Esophagus muscularis mucosa (tissue), 4 donors: ENCODE data around the gene ADCY5. TPM values are rescaled to one million over a fixed set of nuclear protein-coding genes. Genes with fewer than 3 reads are reported as not detected.

Experiments
- DNase-seq: peaks from one replicate; pipeline ENCODE4 v3.0.0-alpha.2; 2017; ENCODE audit errors: extremely low spot score
- H3K27ac ChIP-seq, 4 donors: fragments of 200-600 bp; sonication (generic); replicated peaks in 1 of 4; 1 replicate in 3 of 4; 2 replicates in 1 of 4; pipeline ENCODE4 v1.5.1; 2016 to 2019; ENCODE audit warnings: mild to moderate bottlenecking in 1 of 4
- H3K27me3 ChIP-seq, 4 donors: fragments of 200-600 bp; sonication (generic); one replicate each; pipeline versions ENCODE4 v1.5.1 to v1.6.0; 2016 to 2019
- H3K36me3 ChIP-seq, 4 donors: fragments of 200-600 bp; sonication (generic); one replicate each; pipeline ENCODE4 v1.5.1; 2016 to 2019
- H3K4me1 ChIP-seq, 4 donors: fragments of 200-600 bp; sonication (generic); one replicate each; pipeline ENCODE4 v1.5.1; 2016 to 2019
- H3K4me3 ChIP-seq, 4 donors: fragments of 200-600 bp; sonication (generic); 1 replicate in 2 of 4; 2 replicates in 2 of 4; pipeline ENCODE4 v1.5.1; 2016 to 2019; ENCODE audit warnings: mild to moderate bottlenecking in 4 of 4, moderate library complexity in 1 of 4
- H3K9me3 ChIP-seq, 4 donors: fragments of 200-600 bp; sonication (generic); 1 replicate in 3 of 4; 2 replicates in 1 of 4; pipeline ENCODE4 v1.5.1; 2016 to 2019
- EP300 ChIP-seq: sonication (generic); formaldehyde crosslinking; IDR thresholded peaks from one replicate; pipeline ENCODE4 v1.6.1; 2017; ENCODE audit warnings: antibody characterized with exemption
- POLR2A ChIP-seq: fragments of 450-650 bp; IDR thresholded peaks from one replicate; pipeline ENCODE4 v1.6.1; 2017; ENCODE audit warnings: antibody characterized with exemption, moderate library complexity, mild to moderate bottlenecking, low read depth
- POLR2AphosphoS5 ChIP-seq, 2 donors: sonication (generic); formaldehyde crosslinking; IDR thresholded peaks; one replicate each; pipeline ENCODE4 v1.6.1; 2017; ENCODE audit warnings: antibody characterized with exemption in 2 of 2
- WGBS: methylation state at CpG from one replicate; pipeline ENCODE4 v1.1.5; 2018; 5-methylcytosine and 5-hydroxymethylcytosine counted together
- intact Hi-C: fragments of 100-400 bp; cut with DNase I; formaldehyde crosslinking; loops from one replicate; pipeline ENCODE4 v1.15.1; 2023
- total RNA-seq, 4 donors: library from RNA; depleted of rRNA; stranded (reverse); fragments of >200 nt; gene quantifications; one replicate each; pipeline versions ENCODE4 v1.1.0 to v1.2.1, GENCODE V29; 2016
- TF ChIP-seq, protein P1 (sequence below), 3 experiments: fragments of 200-600 bp in 2 of 3; fragments of 450-650 bp in 1 of 3; sonication (generic) in 2 of 3; IDR thresholded peaks; one replicate each; pipeline ENCODE4 v1.5.1; 2017 to 2019; ENCODE audit warnings: antibody characterized with exemption in 3 of 3, mild to moderate bottlenecking in 2 of 3, moderate library complexity in 1 of 3

Gene ADCY5
- total RNA-seq, 4 donors from 2014 or later = 133 to 228 (median 189) TPM

DNA sequence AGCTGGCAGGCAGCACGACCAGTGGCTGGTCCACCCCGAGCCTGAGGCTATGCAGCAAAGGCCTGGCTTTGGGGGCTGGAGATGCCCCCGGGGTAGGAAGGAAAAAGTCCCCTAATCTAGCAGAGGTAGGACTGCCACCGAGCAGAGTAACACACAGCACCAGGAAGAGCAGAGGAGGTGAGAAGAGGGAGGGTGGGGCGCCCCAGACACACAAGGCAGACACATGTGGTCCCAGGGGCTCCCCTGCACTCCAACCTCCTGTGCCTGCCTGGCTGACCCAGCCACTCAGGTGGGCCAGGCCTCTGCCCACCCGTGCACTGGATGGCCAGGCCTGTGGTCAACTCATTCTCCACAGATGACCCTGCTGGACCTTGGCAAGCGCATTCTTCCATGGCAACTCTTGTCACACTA lies 112.4 kb downstream of the ADCY5 start:
- Histone ChIP-seq H3K4me3 (no peak overlapping the region), H3K9me3 (no peaks in the 10 kb centered on the region), H3K27ac (peak overlapping the region; percentile 77 to 88 (median 83)), H3K4me1 (peaks cover 55 to 94% (median 90%) of the 10 kb centered on the region in 4 donors), H3K27me3 (no peaks in the 10 kb centered on the region), H3K36me3 (no peaks in the 10 kb centered on the region)
- TF ChIP-seq, protein P1, sequence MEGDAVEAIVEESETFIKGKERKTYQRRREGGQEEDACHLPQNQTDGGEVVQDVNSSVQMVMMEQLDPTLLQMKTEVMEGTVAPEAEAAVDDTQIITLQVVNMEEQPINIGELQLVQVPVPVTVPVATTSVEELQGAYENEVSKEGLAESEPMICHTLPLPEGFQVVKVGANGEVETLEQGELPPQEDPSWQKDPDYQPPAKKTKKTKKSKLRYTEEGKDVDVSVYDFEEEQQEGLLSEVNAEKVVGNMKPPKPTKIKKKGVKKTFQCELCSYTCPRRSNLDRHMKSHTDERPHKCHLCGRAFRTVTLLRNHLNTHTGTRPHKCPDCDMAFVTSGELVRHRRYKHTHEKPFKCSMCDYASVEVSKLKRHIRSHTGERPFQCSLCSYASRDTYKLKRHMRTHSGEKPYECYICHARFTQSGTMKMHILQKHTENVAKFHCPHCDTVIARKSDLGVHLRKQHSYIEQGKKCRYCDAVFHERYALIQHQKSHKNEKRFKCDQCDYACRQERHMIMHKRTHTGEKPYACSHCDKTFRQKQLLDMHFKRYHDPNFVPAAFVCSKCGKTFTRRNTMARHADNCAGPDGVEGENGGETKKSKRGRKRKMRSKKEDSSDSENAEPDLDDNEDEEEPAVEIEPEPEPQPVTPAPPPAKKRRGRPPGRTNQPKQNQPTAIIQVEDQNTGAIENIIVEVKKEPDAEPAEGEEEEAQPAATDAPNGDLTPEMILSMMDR (IDR thresholded peaks at IDR 0.05) = no peak
- TF ChIP-seq POLR2AphosphoS5 (IDR thresholded peaks at IDR 0.05) (no peak), POLR2A (no peak), EP300 (no peak)
- no peak for DNase-seq
- intact Hi-C loops = no loop called here
- 67% methylated on average over 6 of the region's 7 CpGs for WGBS

DNA sequence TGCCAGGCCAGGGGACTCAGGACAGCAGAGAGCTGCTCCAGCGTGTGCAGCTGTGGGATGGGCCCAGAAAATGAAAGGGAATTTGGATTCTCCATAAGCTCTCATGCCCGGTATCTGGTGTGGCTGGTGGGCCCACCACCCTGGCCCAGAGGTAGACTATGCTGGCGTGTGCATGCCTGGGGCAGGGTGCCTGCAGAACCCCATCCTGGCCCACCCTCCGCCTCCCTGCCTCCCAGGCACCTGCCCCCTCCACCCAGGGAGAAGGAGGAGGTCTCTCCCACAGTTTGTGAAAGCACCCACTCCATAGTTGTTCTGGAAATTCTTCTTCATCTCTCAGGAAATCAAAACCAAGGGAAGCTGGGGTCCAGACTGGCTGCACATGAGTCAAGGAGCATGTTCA lies 112.9 kb downstream of the ADCY5 start:
- H3K4me3 ChIP-seq = no peak overlapping the region
- intact Hi-C loops = no loop called here
- TF ChIP-seq, protein P1 (IDR thresholded peaks at IDR 0.05) = no peak
- no peak for TF ChIP-seq POLR2A
- no peak for TF ChIP-seq POLR2AphosphoS5 (IDR thresholded peaks at IDR 0.05)
- TF ChIP-seq EP300 = no peak
- no peaks in the 10 kb centered on the region for H3K9me3 ChIP-seq
- WGBS = 68% methylated on average over 3 of the region's 4 CpGs
- peak overlapping the region; percentile 77 to 88 (median 83) for H3K27ac ChIP-seq
- peaks cover 60 to 98% (median 93%) of the 10 kb centered on the region in 4 donors for H3K4me1 ChIP-seq
- H3K36me3 ChIP-seq = no peaks in the 10 kb centered on the region
- no peaks in the 10 kb centered on the region for H3K27me3 ChIP-seq
- no peak for DNase-seq

DNA sequence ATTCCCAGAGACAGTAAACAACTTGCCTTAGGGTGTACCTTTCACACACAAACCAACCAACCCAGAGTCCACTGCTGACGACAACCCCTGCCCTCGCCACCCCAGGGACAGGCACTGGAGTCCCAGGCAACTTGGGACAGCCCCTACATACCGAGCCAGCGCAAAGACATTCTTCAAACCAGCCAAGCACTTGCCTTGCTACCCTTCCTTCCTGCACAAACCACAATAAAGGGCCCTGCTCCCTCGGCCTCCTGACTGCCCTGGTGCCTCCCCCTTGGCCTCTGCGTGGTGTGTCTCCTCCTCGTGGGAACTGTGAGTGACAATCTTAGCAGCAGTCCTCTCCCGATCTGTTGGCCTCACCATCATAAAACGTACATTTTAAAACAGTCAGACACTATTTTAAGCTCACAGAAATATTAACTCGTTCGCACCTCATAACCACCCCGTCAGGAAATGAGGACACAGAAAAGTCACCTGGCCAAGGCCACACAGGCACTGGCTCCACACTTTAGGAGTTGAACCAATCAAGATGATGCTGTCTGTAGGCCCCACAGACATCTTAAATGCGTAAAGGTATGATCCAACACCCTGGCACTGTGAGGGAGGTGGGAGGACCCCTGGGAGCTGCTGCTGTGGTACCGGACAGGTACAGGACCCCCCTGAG lies 113.8 kb downstream of the ADCY5 start:
- TF ChIP-seq POLR2A = no peak
- no peak for TF ChIP-seq POLR2AphosphoS5 (IDR thresholded peaks at IDR 0.05)
- TF ChIP-seq EP300 = no peak
- TF ChIP-seq, protein P1 (IDR thresholded peaks at IDR 0.05) = no peak
- H3K27me3 ChIP-seq = no peaks in the 10 kb centered on the region

DNA sequence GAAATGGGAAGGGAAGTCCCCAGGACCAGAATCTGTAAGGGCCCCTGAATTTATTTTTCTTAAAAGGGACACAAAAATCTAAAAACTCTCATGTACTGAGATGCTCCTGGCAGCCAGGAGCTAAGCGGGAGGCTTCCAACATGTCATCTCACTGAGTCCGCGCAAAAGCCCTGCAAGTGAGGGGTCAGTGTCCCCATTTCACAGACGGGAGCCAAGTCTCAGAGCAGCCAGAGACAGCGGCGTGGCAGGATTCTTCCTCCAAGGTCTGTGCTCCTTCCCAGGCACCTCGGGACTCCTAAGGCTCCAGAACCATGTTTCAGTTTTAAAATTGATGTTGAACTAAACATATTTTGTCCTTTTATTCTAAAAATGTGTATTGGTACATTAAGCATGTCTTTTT lies 114.8 kb downstream of the ADCY5 start:
- Histone ChIP-seq H3K27me3 (no peaks in the 10 kb centered on the region), H3K4me1 (peaks cover 65 to 100% (median 96%) of the 10 kb centered on the region in 4 donors), H3K27ac (peak overlapping the region; percentile 77 to 88 (median 83)), H3K36me3 (peaks cover 0 to 8% (median 2%) of the 10 kb centered on the region in 4 donors), H3K9me3 (no peaks in the 10 kb centered on the region), H3K4me3 (no peak overlapping the region)
- TF ChIP-seq EP300 (no peak), POLR2A (no peak), POLR2AphosphoS5 (IDR thresholded peaks at IDR 0.05) (no peak)
- TF ChIP-seq, protein P1 (IDR thresholded peaks at IDR 0.05) = no peak
- DNase-seq = no peak
- intact Hi-C loops = no loop called here
- 74% methylated on average over 3 of the region's 7 CpGs for WGBS

More for the DNA sequence above, 113.8 kb downstream of the ADCY5 start:
- Histone ChIP-seq H3K27ac (peak overlapping the region; percentile 77 to 88 (median 83)), H3K4me1 (peaks cover 61 to 100% (median 96%) of the 10 kb centered on the region in 4 donors), H3K4me3 (no peak overlapping the region), H3K36me3 (no peaks in the 10 kb centered on the region), H3K9me3 (no peaks in the 10 kb centered on the region)
- no peak for DNase-seq
- intact Hi-C loops = no loop called here
- 43% methylated on average over 9 of the region's 14 CpGs for WGBS
